Fibroblast of mammary gland (primary cell): ENCODE measurements around the gene NIF3L1.

Source experiments
- DNase-seq: peaks from one replicate; pipeline ENCODE4 v3.0.0-alpha.2; 2010; ENCODE audit warnings: low read depth
- H3K4me3 ChIP-seq: 2 replicates; pipeline ENCODE4 v1.5.1; 2011; ENCODE audit warnings: low read depth, mild to moderate bottlenecking, low read length, moderate library complexity; ENCODE audit not compliant: control insufficient read depth
- CTCF ChIP-seq: conservative IDR thresholded peaks from 2 replicates; pipeline ENCODE4 v1.5.1; 2011; ENCODE audit warnings: low read depth, low read length, inconsistent platforms; ENCODE audit not compliant: control insufficient read depth, insufficient read depth

The NIF3L1 gene

DNA sequence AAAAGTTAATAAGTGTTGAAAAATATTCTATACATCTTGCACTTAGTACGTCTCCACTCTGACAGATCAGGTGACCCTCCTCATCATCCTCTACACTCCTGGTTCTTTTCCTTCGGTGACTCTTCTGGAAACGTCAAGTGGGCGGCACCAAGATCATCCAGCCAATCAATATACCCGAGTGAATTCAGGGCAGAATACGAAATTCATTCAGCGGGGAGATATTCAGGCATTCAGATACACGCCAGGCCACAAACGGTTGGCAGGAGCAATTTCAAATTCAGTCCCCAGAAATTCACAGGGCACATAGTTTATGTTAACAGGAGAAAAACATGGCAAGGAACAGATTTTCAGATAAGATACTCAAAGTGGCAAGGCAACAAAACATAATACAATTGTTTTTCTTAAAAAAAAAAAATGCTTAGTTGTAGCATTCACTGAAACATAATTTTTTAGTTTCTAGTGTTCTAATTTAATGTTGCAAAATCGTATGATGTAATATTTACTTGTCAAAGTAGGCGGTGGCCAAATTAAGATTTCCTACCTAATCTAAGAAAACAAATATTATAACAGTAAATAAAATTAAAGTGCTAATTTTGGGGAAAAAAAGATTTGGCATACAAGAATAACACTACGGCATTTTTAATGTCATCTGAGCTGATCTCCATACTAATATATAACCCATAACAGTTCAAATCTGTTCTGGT, 28.9 kb upstream of the NIF3L1 start:
- DNase-seq = peak; percentile 82
- H3K4me3 ChIP-seq = peak overlapping the region; percentile 98
- no peak for TF ChIP-seq CTCF

DNA sequence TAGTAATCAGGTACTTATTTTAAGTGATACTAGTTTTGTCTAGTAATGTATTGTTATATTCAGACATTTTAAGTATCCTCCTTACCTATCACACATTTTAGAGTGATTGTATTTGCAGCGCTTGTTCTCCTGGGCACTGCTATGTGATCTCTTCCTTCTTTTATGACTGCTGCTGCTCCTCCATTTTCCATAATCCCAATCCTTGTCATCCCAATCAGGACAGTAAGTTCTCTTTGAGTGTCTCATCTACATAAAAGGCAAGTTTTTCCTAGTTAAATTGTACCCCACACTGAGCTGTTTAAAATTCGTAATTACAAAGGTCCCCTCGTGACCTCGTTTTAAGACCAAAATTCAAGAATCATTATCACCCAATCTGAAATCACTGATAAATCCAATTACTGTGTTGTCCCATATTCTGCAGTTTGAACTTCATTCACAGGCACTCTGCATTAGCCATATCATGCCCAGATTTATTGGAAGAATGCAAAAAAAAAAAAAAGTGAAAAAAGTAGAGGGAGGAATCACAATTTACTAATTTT, 27.5 kb upstream of the NIF3L1 start:
- no peak for TF ChIP-seq CTCF
- no peak for DNase-seq
- H3K4me3 ChIP-seq = peak overlapping the region; percentile 98

DNA sequence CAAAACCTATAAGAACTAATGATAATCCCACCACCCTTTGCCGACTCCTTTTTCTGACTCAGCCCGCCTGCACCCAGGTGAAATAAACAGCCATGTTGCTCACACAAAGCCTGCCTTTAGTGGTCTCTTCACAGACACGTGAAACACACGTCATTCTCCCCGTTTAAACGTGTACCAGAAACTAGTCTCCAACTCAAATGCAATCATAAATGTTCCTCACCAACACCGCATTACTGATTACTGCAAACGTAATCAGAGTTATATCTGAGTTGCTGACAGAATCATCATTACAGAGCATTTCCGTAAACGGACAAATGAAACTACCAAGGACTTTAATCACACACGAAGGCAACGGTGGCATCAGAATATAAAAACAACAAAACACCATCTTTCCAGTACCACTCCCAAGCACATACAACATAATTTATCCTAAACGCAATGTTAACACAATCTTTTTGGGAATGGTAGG, 26.6 kb upstream of the NIF3L1 start:
- TF ChIP-seq CTCF = no peak
- DNase-seq = peak; percentile 84
- peak overlapping the region; percentile 98 for H3K4me3 ChIP-seq

DNA sequence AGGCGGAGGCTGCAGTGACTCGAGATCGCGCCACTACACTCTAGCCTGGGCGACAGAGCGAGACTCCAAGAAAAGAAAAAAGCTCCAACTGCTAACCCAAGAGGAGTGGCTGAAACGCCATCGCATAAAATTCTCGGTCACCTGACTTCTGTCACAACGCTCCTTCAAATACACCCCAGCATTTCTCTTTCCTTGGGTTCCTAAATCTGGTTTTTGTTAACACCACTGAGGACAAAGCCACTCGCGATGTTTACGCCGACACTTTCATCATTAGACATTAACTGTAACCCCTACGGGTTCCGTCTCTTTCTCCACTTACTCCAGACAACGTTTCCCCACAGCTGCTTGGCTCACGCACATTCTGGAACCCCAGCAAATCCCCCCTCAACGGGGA, 25.4 kb upstream of the NIF3L1 start:
- TF ChIP-seq CTCF = no peak
- peak overlapping the region; percentile 98 for H3K4me3 ChIP-seq
- peak; percentile 30 for DNase-seq

DNA sequence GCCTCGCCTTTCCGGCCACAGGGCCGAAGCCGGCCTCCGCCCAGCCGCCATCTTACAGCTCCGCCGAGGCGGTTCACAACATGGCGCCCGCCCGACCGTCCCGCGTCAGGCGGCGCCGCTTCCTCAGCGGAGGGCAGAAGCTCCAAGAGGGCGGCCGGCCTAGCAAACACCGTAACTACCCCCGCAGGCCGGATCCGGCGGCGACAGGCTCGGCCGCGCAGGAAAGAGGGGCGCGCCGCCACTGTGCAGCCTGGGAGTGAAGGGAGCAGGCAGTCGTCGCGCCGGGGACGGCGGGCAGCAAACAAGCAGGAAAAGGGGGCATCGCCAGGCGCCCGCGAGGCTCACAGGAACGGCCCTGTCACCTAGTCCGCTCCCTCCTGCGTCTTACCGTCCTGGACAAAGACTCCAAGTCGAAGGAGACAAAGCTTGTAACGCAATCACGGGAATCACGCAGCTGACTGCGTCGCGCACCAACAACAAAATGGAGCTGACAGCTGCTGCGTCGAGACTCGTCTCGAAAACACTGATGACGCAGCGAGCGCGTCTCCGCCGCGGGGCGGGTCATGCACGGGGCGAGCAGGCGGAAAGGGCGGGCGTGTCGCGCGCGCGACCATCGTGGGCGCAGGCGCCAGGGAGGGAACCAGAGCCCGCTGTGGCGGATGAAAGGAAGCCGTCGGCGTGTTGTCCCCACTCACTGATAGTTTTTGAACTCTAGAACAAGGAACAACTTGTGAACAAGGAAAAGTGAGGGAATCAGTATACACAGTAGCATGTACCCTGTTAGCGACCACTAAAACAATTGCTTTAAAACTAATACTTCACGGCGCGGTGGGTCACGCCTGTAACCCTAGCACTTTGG, 24.8 kb upstream of the NIF3L1 start, which contains the start of gene CLK1:
CLK1 (minus strand) TSS at position 483 of the 859 bp plus-strand sequence. CDS start 2,796 bp downstream, outside the sequence.
- peak within 1 kb of the TSS; percentile 98 for H3K4me3 ChIP-seq
- no peak for TF ChIP-seq CTCF
- DNase-seq = peak; percentile 92

DNA sequence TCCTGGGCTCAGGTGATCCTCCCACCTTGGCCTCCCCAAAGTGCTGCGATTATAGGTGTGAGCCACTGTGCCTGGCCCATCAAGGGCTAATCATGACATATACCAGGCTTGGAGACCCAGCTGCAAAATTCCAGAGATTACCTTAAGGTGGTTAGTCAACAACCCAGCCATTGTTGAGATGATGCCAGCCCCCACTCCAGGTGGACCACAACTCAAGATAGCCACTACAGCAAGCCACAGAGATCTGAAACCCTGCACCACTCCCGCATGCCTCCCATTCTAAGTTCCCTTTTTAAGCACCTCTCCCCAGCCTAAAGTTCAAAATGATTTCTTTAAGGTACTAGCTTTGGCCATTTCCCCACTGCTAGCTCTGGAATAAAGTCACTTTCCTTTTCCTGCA, 20.2 kb upstream of the NIF3L1 start:
- H3K4me3 ChIP-seq = no peak overlapping the region
- no peak for TF ChIP-seq CTCF
- no peak for DNase-seq
